Stimulated activated CD4-positive, alpha-beta T cell treated with anti-CD3 and anti-CD28 coated beads, Interleukin-2, amount 100 ng/mL, for 4 hours (primary cell): Measurements from ENCODE around the gene DNAJC1.

Source experiments
- DNase-seq: peaks from one replicate; pipeline ENCODE4 v3.0.0-alpha.2; 2020; ENCODE audit warnings: low read depth

The DNAJC1 gene

DNA sequence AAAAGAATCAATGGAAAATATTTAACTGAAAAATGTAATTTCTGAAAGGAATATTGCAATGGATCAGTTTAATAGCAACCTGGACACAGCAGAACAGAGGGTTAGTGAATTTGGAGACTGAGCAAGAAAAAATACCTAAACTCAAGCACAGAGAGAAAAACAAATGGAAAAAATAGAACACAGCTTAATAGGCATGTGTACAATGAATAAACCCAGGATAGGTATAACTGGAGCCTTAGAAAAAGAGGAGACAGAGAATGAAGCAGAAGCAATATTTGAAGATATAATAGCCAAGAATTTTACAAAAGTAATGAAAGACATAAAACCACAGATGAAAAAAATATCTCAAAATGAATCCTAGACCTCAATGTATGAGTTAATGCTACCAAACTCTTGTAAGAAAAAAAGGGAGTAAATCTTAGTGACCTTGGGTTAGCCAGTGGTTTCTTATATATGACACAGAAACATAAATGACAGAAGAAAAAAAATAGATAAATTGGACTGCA, 2.9 kb upstream of the DNAJC1 start:
- no peak for DNase-seq

DNA sequence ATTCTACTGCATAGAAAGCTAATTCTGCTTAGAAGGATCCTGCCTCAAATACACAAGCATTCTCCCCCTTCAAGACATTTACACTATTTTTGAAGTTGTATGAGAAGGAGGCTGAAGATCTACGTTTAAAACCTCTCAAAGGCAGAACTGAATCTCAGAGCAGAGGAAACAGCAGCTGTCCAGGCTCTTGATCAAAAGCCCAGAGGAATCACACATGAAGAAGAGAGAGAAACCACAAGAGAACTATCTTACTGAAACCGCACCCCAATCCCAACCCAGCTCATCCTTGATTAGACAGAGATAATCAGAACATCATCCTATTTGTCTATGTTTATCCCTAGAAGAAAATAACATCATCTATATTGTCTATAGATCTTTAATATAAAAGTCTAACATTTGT, 2.2 kb upstream of the DNAJC1 start:
- no peak for DNase-seq

DNA sequence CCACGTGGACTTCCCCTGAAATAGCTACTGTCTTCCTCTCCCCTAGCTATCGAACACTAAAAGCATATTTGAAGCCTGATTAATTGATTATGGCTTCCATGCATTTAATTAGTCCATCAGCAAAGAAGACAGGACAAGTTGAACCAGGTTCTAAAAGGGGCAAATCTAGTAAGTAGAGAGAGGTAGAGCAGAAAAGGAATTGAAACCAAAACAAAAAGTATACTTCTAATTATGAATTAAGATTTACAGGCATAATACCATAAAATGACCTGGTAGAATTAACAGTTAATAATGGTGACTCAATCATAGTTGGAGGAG, 393 bp upstream of the DNAJC1 start:
- no peak for DNase-seq

DNA sequence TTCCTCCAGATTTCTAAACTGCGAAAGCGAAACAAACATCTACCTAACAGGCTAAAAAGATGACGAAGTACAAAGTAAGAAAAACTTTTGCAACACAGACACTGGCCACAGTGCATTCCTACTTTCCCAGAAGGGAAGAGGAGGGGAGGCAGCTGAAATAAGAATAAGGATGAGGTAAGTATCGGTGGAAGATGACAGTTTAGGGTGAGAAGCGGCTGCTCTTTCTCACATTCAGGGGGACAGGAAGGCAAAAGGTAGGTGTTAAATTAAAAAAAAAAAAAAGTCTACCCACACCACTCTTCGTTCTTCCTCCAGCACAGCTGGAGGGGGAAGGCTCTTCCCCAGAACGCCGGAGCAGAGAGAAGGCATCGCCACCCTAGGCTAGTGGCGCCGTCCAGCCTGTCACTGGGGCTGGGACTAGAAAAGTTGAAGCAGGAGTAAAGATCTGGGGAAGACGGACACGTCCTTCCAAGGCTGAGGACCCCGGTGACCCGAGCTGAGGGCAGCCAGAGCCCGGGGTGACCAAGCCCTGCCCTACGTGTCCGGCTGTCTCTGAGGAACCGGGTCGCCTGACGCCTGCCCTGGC, 846 bp downstream of the DNAJC1 start:
- DNase-seq = no peak

DNA sequence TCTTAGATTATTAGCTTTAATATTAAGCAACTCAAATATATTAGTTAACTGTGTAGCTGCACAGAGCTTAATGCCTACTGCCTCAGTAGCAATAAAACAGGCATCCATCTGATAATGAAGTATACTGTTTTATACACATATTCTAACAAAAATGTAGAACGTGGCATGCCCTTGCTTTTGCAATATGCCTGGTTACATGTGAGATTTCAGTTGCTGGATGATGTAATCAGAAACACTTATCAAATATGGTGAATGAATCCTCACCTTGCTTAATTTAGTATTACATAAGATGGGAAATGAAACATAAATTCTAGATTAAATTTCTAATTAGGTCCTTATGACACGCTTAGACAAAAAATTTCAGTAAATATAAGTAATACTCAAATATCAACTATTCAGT, 8.0 kb downstream of the DNAJC1 start:
- DNase-seq = no peak

DNA sequence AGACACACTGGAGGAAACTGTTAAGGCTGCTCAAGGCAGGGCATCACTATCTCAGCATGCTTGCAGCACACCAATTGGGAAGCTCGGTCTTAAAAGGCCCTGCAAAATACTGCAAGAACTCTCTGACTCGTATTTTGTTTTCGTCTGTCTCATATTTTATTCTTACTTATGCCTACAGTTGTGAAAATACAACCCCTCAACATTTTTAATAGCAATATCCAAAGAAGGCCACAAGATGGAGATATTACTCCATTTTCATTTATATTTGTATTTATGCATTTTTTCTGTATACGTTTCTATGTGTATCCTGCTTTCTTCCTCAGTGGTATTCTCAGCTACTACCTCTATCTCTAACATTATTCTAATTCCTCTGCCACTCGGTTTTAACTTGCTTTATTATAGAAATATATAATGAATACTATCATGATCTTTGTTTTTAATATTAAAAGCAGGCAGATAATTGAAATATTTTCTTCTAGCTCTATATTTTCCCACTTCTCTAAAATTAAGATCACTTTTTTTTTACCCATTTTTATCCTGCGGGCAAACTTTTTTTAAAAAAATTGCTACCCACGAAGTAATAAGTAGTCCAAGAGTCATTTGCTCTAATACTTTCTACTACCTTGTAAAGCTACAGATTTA, 10.0 kb downstream of the DNAJC1 start:
- DNase-seq = no peak

DNA sequence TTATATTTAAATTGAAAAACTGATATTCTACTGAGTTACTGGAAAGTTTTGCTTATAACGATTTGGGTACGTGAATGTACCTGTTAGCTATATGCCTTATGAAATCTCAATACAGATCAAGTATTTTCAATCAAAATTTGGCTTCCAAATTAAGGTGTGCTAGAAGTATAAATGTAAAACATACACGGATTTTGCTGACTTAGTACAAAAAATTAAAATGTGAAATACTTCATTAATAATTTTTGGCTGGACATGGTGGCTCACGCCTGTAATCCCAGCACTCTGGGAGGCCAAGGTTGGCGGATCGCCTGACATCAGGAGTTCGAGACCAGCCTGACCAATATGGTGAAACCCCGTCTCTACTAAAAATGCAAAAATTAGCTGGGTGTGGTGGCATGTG, 11.7 kb downstream of the DNAJC1 start:
- no peak for DNase-seq

DNA sequence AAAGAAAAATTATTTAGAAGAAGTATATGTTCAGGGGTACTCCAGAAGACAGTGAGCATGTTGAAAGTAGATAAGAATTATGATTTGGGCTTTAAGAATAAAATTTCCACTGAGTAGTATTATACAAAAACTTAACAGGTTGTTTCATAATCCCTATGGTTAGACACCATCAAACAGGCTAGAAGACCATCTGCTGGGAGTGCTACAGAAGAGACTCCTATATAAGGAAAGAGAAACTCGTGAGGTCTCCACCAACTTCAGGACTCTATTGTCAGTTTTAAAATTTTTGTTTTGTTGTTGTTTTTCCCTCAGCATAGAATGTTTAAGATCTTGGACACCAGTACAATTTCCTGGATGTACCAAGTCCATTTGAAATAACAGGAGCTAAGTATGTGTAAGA, 13.1 kb downstream of the DNAJC1 start:
- no peak for DNase-seq

DNA sequence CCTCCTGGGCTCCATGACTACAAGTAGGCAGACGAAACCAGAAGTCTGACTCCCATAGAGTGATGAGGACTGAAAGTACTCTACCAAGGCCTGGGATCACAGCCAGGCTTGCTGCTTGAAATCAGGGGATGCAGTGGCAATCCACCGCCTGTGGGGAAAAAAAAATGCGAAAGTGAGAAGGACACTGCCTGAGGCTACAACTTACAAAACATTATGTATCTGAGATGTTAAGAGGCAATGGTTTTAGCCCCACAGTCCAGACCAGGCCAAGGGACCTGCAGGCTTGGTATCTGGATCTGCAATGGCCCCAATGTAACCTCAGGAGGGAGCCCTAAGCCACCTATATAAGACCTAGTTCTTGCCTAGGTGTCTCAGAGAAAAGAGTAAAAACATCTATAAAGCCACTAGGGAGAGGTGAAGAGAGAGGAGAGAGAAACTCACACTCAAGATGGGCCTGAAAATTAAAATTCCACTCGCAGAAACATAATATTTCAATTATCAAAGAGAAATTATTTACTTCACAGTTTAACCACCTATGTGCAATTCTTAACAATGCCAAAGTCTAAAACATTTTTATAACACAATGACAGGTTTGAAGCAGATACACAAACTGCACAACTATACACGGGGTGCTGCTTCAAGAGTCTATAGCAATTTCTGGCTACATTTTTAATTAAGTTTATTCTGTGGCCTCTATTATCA, 13.9 kb downstream of the DNAJC1 start:
- DNase-seq = no peak

DNA sequence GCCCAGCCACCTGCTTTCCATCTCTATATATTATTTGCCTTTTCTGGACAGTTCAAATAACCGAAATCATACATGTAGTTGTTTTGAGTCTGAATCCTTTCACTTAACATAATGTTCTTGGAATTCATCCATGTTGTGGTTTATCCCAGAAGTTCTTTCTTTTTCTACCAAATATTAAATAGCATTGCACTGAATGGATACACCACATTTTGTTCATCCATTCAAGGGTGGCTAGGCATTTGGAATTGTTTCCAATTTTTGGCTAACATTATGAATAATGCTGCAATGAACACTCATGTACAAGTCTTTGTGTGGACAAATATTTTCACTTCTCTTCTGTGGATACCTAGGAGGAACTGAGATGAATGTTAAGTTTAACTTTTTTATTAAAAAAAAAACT, 18.0 kb downstream of the DNAJC1 start:
- DNase-seq = no peak

DNA sequence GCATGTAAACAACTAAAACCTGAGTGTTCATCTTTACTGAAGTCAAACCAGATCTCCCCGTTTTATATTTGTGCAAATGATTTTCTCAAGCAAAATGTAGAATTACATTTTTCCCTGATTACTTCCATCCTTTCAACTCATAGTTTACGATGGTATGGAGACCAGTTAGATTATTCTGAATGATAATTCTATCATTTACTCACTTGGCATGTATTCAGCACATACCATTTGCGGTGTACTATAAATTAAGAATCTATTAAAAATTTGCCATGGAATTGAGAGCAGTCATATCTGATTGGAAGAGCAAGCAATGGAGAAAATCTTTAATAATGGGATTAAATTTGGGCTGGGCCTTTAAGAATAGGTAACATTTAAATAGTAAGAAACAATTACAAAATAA, 22.4 kb downstream of the DNAJC1 start:
- no peak for DNase-seq

DNA sequence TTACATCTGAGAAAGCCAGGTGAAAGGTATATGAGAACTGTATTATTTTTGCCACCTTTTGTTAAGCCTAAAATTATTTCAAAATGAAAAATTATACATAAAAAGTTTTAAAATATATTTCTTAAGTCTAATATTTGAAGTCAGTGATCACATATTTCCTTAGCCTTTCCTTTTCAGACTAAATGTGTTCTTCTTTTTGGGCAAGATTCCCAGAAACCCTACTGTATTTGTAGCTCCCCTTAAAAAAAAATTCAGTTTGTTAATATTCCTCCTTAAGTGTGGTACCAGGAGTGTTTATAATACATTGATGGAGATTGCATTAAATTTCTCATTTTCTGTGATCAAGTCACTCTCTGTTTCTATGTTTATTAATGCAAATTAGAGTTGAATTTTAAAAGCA, 22.8 kb downstream of the DNAJC1 start:
- no peak for DNase-seq

DNA sequence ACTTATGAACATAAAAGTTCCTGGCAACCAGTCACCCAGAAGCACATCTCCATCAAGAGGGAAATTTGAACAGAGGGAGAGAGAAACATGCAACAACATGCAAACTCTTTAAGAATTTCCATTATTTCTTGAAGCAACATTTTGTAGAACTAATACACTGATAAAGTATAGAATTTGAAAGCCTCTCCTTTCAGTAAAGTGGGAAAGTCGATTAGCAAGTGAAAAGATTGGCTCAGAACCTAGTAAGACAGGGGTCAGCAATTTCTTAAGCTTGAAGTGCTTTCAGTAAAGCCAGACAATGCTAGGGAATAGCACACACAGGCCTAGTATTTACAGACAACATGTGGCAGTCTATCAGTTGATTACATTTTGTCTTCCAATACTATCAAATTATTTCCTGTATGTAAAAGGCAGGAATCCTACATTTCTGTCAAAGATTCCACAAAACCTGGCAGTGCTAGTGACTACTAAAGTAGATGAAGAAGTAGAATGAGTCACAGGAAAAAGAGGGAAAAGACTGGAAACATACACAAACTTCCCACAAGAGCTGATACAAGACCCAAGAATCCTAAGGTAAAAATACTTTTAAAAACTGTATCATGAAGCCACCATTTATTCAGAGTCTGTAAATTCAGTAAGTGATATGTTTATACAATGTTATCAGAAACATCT, 25.2 kb downstream of the DNAJC1 start:
- no peak for DNase-seq

DNA sequence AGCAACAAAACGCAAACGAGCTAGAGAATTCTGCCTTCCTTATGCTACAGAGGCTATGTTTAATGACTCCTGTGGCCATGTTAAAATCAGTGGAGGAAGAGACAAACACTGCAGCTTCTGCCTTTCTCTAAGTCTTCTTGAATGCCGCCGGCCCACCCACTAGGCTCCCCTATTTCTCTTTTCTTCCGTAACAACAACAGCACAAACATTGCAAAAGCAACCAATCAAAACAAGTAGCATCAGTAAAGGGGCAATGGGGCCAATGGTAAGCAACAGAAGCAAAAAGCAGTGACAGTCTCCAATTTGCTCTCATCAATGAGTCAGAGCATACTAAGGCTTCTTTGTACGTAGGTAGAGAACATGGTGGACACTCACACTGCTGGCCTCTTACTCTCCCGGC, 26.8 kb downstream of the DNAJC1 start:
- DNase-seq = no peak

DNA sequence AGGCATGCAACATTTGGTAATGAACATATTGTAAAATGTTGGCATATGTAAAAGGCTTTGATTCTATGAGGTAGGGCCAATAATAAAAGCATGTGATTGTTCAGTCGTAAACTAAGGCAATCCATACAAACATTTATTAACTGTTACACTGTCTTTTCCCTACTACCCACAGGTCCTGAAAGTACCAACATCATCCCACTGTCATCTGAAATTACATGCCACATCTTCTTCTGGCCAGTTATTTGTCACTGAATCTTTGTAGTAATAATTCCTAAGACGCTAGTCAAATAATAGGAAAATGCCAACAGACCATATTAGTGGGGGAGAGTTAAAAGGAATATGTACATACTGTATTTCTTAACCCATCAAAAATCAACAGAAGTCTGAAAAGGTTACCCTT, 27.2 kb downstream of the DNAJC1 start:
- DNase-seq = no peak

DNA sequence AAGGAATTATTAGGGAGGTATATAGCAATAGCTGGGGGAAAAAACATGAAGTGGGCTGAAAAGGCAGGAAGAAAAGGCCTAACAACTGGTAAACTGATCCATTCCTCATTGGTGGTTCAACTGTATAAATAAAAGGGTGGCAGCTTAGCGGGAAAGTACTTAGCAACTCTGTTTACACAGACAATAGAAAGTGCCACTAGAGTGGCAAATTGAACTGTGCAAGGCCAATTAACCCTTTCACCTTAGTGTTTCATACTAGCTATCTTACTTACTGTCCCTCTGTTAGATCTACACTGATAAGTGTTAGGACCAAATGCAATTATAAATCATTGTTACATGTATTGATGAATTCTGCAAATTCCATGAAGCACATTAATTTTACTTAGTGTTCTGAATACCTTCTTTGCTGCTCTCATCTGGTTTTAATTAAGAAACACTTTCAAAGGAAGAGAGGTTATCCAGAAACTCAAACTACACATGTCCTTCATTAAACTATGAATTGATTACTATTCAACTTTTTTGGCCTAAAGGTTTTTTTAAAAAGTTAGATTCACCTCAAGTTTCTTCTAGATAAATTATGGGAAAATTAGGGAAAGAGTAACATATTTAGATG, 28.0 kb downstream of the DNAJC1 start:
- no peak for DNase-seq

DNA sequence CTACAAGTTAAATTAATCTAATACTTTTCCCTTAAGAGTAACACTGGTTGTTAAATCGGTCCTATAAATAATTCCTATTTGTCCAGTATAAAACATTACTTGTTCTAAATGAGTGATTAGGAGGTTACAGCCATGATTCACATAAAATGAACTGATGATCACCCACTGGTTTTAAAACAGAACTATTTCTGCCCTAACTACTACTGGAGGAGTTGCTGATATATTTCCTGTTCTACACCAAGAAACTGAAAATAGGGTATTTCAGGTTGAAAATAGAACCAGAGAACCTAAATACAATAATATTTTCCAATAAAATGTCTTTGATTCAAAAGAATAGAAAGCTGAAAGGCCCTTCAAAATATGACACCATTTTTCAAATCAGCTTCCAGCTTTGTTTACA, 30.9 kb downstream of the DNAJC1 start:
- DNase-seq = no peak

DNA sequence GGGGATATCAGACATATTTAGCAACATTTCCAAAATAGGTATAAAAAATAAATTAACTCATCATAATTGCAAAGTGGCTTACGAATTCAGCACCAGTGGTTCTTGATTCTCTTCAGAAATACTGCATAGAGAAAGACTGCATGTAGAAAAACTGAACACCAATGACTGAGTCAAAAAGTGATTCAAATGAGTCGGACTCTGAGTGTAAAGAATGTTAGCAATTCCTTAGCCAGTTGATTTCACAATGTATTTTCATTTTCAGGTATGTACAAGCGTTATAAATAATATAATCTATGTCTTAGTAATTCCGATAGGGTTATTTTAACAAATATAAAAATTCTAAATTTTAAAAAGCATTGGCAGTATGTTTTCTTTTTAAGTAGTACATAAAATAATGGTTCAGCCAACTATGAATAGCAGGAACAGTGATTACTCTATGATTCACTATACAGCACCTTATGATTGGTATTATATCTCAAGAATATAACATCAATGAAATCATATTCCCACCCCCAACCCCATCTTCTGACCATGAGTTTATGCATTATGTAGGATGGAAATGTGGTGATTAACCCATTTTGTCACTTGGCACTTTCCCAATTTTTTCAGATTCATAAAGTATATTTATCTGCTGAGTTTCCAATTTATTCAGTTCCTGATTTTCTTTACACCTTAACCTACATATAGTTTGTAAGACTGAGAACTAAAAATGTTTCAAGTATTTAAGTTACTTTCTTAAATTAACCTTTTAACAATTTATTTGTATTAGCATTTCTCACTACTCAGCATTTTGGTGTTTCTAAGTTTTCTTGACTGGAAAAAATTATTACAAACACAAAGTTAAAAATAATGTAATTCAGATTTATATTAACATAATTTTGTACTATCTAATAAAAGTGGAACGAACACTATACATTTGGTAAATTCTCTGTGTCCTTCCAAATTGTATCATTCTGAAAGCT, 33.9 kb downstream of the DNAJC1 start:
- DNase-seq = no peak

DNA sequence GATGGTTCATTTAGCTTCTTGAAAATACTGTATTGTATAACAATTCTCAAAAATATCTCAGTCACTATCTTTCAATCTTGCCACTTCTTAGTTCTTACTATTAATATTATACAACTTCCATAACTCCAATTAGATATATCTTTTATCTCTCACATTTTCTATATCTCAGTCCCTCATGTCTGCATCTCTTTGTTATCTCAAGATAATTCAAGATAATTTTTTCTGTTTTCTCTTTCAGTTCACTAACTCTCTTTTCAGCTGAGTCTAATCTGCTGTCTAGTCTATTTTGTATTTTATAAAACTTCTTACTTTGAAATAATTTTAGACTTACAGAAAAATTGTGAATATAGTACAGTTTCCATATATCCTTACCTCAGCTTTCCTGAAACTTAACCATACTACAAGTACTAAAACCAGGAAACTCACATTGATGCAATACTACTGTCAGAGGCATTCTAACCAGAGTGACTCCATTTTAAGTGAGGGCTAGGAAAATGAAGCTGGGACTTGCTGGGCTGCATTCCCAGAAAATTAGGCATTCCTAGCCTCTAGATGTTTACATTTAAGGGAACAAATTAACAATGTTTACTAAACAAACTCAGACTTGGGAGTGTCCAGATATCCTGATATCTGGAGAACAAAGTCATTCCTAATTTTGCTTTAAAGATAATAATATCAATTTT, 38.4 kb downstream of the DNAJC1 start:
- DNase-seq = no peak

DNA sequence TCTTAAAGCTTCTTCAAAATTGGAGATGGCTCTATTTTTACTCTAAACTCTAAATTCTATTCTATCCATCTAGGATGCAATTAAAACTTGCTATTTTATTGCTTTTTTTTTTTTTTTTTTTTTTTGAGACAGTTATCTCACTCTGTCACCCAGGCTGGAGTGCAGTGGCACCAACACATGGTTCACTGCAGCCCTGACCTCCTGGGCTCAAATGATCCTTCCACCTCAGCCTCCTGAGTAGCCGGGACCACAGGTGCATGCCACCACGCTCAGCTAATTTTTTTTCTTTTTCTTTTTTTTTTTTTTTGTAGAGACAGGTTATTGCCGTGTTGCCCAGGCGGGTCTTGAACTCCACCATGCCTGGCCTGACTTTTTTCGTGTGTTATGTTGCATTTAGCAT, 41.2 kb downstream of the DNAJC1 start:
- DNase-seq = no peak

DNA sequence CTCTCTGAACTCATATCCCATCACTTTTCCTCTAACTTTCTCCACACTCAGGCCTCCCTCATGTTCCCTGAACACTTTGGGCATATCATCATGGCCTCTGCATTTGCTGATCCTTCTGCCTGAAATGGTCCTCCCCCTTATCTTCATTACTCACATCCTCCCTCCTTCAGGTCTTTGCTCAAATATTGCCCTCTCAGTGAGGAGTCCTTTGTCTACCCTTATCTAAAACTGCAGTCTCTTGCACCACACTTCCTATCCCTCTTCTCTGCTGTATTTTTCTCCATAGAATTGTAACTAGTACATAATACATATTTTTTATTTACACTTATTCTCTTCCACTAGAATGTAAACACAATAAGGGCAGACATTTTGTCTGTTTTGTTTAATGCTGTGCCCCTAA, 41.7 kb downstream of the DNAJC1 start:
- no peak for DNase-seq
